Measurements from ENCODE around the gene PRXL2B.
"Not testable (repeated sequence)": the region's sequence is repeated elsewhere in the genome, so short reads cannot be mapped to it uniquely, and the experiment has no call there.

Gene PRXL2B

GRCh38 chr1:2564815-2565374, 21.7 kb upstream of the PRXL2B start:
- no peaks in the 10 kb centered on the region for H3K27me3 ChIP-seq (ENCODE audit: insufficient read depth, poor library complexity, severe bottlenecking)
- no peak overlapping the region for H3K4me3 ChIP-seq (replicated peaks; ENCODE audit: insufficient read depth, low read length)
- no peak overlapping the region for H3K27ac ChIP-seq (replicated peaks)
- DNase-seq (ENCODE audit: low read depth in 1 of 2, low spot score in 1 of 2) = no peak
- TF ChIP-seq SPI1 (IDR thresholded peaks at IDR 0.05; ENCODE audit: borderline replicate concordance, low read depth) (no peak), CTCF (IDR thresholded peaks at IDR 0.05; ENCODE audit: insufficient read depth, low read length) (no peak), POLR2AphosphoS5 (IDR thresholded peaks at IDR 0.05; ENCODE audit: low read depth) (no peak), REST (IDR thresholded peaks at IDR 0.05; ENCODE audit: insufficient replicate concordance, low read depth) (no peak), GABPA (IDR thresholded peaks at IDR 0.05; ENCODE audit: low read depth) (no peak)

- TF ChIP-seq REST (IDR thresholded peaks at IDR 0.05; ENCODE audit: insufficient replicate concordance, low read depth) (no peak), SPI1 (IDR thresholded peaks at IDR 0.05; ENCODE audit: borderline replicate concordance, low read depth) (no peak), CTCF (IDR thresholded peaks at IDR 0.05; ENCODE audit: insufficient read depth, low read length) (no peak), POLR2AphosphoS5 (IDR thresholded peaks at IDR 0.05; ENCODE audit: low read depth) (no peak), GABPA (IDR thresholded peaks at IDR 0.05; ENCODE audit: low read depth) (no peak)
- no peak for DNase-seq (ENCODE audit: low read depth in 1 of 2, low spot score in 1 of 2)
These were observed 20.2 kb upstream of the PRXL2B start for GRCh38 chr1:2566101-2567045.

GRCh38 chr1:2567083-2567679, 19.4 kb upstream of the PRXL2B start:
- DNase-seq (ENCODE audit: low read depth in 1 of 2, low spot score in 1 of 2) = no peak
- Histone ChIP-seq H3K27me3 (ENCODE audit: insufficient read depth, poor library complexity, severe bottlenecking) (no peaks in the 10 kb centered on the region), H3K4me3 (replicated peaks; ENCODE audit: insufficient read depth, low read length) (no peak overlapping the region), H3K27ac (replicated peaks) (no peak overlapping the region)
- TF ChIP-seq CTCF (IDR thresholded peaks at IDR 0.05; ENCODE audit: insufficient read depth, low read length) = no peak

More at GRCh38 chr1:2566101-2567045, 20.2 kb upstream of the PRXL2B start:
- Histone ChIP-seq H3K27me3 (ENCODE audit: insufficient read depth, poor library complexity, severe bottlenecking) (no peaks in the 10 kb centered on the region), H3K4me3 (replicated peaks; ENCODE audit: insufficient read depth, low read length) (no peak overlapping the region), H3K27ac (replicated peaks) (no peak overlapping the region)

- H3K27me3 ChIP-seq (ENCODE audit: insufficient read depth, poor library complexity, severe bottlenecking); H3K4me3 ChIP-seq (replicated peaks; ENCODE audit: insufficient read depth, low read length); DNase-seq (ENCODE audit: low read depth in 1 of 2, low spot score in 1 of 2); H3K27ac ChIP-seq (replicated peaks): not testable (repeated sequence)
These were observed 18.3 kb upstream of the PRXL2B start for GRCh38 chr1:2568187-2568816.
